ENCODE data around the gene HNRNPLL.

GRCh38 chr2:38549851-38550250 is 52.9 kb downstream of the HNRNPLL start:
- no peak for TF ChIP-seq CTCF (IDR thresholded peaks at IDR 0.05; ENCODE audit: low read depth, low read length)
- no peak for TF ChIP-seq POLR2A (IDR thresholded peaks at IDR 0.05; ENCODE audit: extremely low read depth, insufficient read length)
- TF ChIP-seq MAX (IDR thresholded peaks at IDR 0.05; ENCODE audit: low read depth, low read length), result no peak
- TF ChIP-seq MYC (IDR thresholded peaks at IDR 0.05; ENCODE audit: low read depth, low read length), result no peak

Measured in NB4 (cell line).